Spleen (tissue), 7 donors: ENCODE data around the gene MSANTD2.

Experiments used
- CTCF ChIP-seq, 11 experiments: fragments of 200-600 bp in 7 of 11; fragments of 450-650 bp in 4 of 11; sonication (generic) in 4 of 11; IDR thresholded peaks in 8 of 11; conservative IDR thresholded peaks in 3 of 11; 1 replicate in 7 of 11; 2 replicates in 4 of 11; pipeline versions ENCODE4 v1.4.0 to v1.8.0; 2016 to 2021; ENCODE audit warnings: antibody characterized with exemption in 11 of 11, inconsistent platforms in 4 of 11, mild to moderate bottlenecking in 1 of 11
- POLR2A ChIP-seq, 3 donors: fragments of 450-650 bp; IDR thresholded peaks; one replicate each; pipeline ENCODE4 v1.5.1; 2017; ENCODE audit warnings: antibody characterized with exemption in 3 of 3, mild to moderate bottlenecking in 1 of 3
- POLR2AphosphoS5 ChIP-seq, 3 donors: sonication (generic); formaldehyde crosslinking; IDR thresholded peaks; one replicate each; pipeline ENCODE4 v1.5.1; 2017; ENCODE audit warnings: antibody characterized with exemption in 3 of 3
- donor health status: DM: no; HTN: no; CAD: no; lungs with moderate emphysema.
- donor health status: DM: no; HTN: no; CAD: no.
- donor health status: DM: no; HTN: no; CAD: no.

DNA sequence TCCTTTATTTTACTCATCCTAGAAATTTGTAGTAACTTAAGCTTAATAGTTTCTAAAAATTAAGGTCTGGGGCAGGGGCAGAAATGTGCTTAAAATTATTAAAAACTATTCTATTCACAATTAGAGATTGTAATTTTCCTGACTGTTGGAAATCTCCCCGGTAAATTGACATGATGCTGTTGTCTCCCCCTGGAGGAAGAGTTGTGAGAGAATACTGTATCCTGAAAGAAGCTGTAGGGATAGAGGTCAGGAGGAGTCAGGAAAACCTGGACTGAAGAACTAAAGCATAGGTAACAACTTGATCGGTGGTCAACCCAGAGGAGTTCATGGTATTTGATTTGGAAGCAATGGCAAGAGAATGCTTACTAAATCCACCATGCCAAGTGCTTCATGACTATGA, 21.9 kb downstream of the MSANTD2 start:
- TF ChIP-seq CTCF (IDR thresholded peaks at IDR 0.05 in 8 of 11, conservative IDR thresholded peaks at IDR 0.05 in 3 of 11) (no peak), POLR2A (IDR thresholded peaks at IDR 0.05) (no peak), POLR2AphosphoS5 (IDR thresholded peaks at IDR 0.05) (no peak)
